Activated CD8-positive, alpha-beta T cell treated with anti-CD3 and anti-CD28 coated beads for 36 hours (primary cell): ENCODE results near the gene AGBL4. TPM values are rescaled to one million over a fixed set of nuclear protein-coding genes. Genes with fewer than 3 reads are reported as not detected.

ENCODE experiments used
- ATAC-seq: fragments of 200-7000 bp; cut with Tn5 transposase; one replicate; pipeline ENCODE4 v1.10.0; 2021; ENCODE audit warnings: mild to moderate bottlenecking, moderate library complexity
- CTCF ChIA-PET: fragments of 350-600 bp; sonication (Branson Sonifier 250); formaldehyde crosslinking; loops from one replicate; lab custom pipeline; 2021; ENCODE audit warnings: antibody characterized with exemption; lab: Charles Lee
- POLR2A ChIA-PET: fragments of 350-600 bp; sonication (Branson Sonifier 250); formaldehyde crosslinking; loops from one replicate; lab custom pipeline; 2021; ENCODE audit warnings: antibody characterized with exemption; lab: Charles Lee
- DNase-seq: peaks from one replicate; pipeline ENCODE4 v3.0.0-alpha.2; 2020
- H3K27ac Mint-ChIP-seq: one replicate; pipeline ENCODE4 v1.8.0; 2021; ENCODE audit warnings: mild to moderate bottlenecking, mixed read lengths
- H3K27me3 Mint-ChIP-seq: one replicate; pipeline ENCODE4 v1.8.0; 2021; ENCODE audit warnings: mixed read lengths
- H3K36me3 Mint-ChIP-seq: one replicate; pipeline ENCODE4 v1.8.0; 2021; ENCODE audit warnings: low read depth, mixed read lengths
- H3K4me1 Mint-ChIP-seq: one replicate; pipeline ENCODE4 v1.8.0; 2021; ENCODE audit warnings: low read depth, mixed read lengths
- H3K4me3 Mint-ChIP-seq: one replicate; pipeline ENCODE4 v1.8.0; 2021; ENCODE audit warnings: mild to moderate bottlenecking, moderate library complexity, mixed read lengths
- H3K9me3 Mint-ChIP-seq: one replicate; pipeline ENCODE4 v1.8.0; 2021; ENCODE audit warnings: mixed read lengths
- CTCF ChIP-seq: fragments of 200-600 bp; IDR thresholded peaks from one replicate; pipeline ENCODE4 v1.8.0; 2022; ENCODE audit warnings: antibody characterized with exemption, mild to moderate bottlenecking
- intact Hi-C: fragments of 100-400 bp; cut with micrococcal nuclease; formaldehyde crosslinking; loops from one replicate; pipeline ENCODE4 v1.10.0; 2022
- total RNA-seq, 2 experiments: library from RNA; stranded (reverse); gene quantifications; one replicate each; pipeline ENCODE4 v1.2.3, GENCODE V29; 2021

Gene AGBL4
- total RNA-seq, 2 experiments from 2014 or later = 0.14 TPM; not detected in 1

- DNase-seq (no peak), ATAC-seq (no peak)
- Mint-ChIP-seq H3K9me3 (no peaks in the 10 kb centered on the region), H3K27ac (no peak overlapping the region), H3K4me1 (no peaks in the 10 kb centered on the region), H3K27me3 (no peaks in the 10 kb centered on the region), H3K4me3 (no peak overlapping the region), H3K36me3 (no peaks in the 10 kb centered on the region)
- ChIA-PET CTCF (no interaction called here), POLR2A (no interaction called here)
- intact Hi-C loops = no loop called here
- TF ChIP-seq CTCF = no peak
Observed at GRCh38 chr1:49351768-49352167, 672.0 kb downstream of the AGBL4 start.

GRCh38 chr1:49346767-49347349 lies 676.9 kb downstream of the AGBL4 start:
- DNase-seq = no peak
- CTCF ChIA-PET = no interaction called here
- Mint-ChIP-seq H3K27me3 (no peaks in the 10 kb centered on the region), H3K36me3 (no peaks in the 10 kb centered on the region), H3K27ac (no peak overlapping the region), H3K4me1 (no peaks in the 10 kb centered on the region), H3K4me3 (no peak overlapping the region), H3K9me3 (no peaks in the 10 kb centered on the region)
- no peak for TF ChIP-seq CTCF
- intact Hi-C loops = no loop called here
- POLR2A ChIA-PET = no interaction called here
- ATAC-seq = no peak

- POLR2A ChIA-PET = no interaction called here
- H3K4me1 Mint-ChIP-seq = no peaks in the 10 kb centered on the region
- H3K27me3 Mint-ChIP-seq = no peaks in the 10 kb centered on the region
- H3K36me3 Mint-ChIP-seq = no peaks in the 10 kb centered on the region
- intact Hi-C loops = no loop called here
- CTCF ChIA-PET = no interaction called here
- no peaks in the 10 kb centered on the region for H3K9me3 Mint-ChIP-seq
- TF ChIP-seq CTCF = no peak
- DNase-seq (no peak), ATAC-seq (no peak)
- no peak overlapping the region for H3K4me3 Mint-ChIP-seq
- H3K27ac Mint-ChIP-seq = no peak overlapping the region
Observed at GRCh38 chr1:49340576-49340975, 683.2 kb downstream of the AGBL4 start.

GRCh38 chr1:49339043-49339442 lies 684.7 kb downstream of the AGBL4 start:
- CTCF ChIA-PET = no interaction called here
- no peaks in the 10 kb centered on the region for H3K4me1 Mint-ChIP-seq
- no peak overlapping the region for H3K4me3 Mint-ChIP-seq
- intact Hi-C loops = no loop called here
- H3K27ac Mint-ChIP-seq = no peak overlapping the region
- TF ChIP-seq CTCF = no peak
- ATAC-seq (no peak), DNase-seq (no peak)
- no peaks in the 10 kb centered on the region for H3K27me3 Mint-ChIP-seq
- POLR2A ChIA-PET = no interaction called here
- no peaks in the 10 kb centered on the region for H3K36me3 Mint-ChIP-seq
- H3K9me3 Mint-ChIP-seq = no peaks in the 10 kb centered on the region

GRCh38 chr1:49337251-49337650 lies 686.5 kb downstream of the AGBL4 start:
- no peak overlapping the region for H3K4me3 Mint-ChIP-seq
- H3K27me3 Mint-ChIP-seq = no peaks in the 10 kb centered on the region
- no peaks in the 10 kb centered on the region for H3K9me3 Mint-ChIP-seq
- no peak for ATAC-seq
- no peaks in the 10 kb centered on the region for H3K36me3 Mint-ChIP-seq
- TF ChIP-seq CTCF = no peak
- no peaks in the 10 kb centered on the region for H3K4me1 Mint-ChIP-seq
- POLR2A ChIA-PET = no interaction called here
- H3K27ac Mint-ChIP-seq = no peak overlapping the region
- intact Hi-C loops = no loop called here
- DNase-seq = no peak
- CTCF ChIA-PET = no interaction called here
